ENCODE data around the gene ADAMTSL1.

ADAMTSL1 gene

DNA sequence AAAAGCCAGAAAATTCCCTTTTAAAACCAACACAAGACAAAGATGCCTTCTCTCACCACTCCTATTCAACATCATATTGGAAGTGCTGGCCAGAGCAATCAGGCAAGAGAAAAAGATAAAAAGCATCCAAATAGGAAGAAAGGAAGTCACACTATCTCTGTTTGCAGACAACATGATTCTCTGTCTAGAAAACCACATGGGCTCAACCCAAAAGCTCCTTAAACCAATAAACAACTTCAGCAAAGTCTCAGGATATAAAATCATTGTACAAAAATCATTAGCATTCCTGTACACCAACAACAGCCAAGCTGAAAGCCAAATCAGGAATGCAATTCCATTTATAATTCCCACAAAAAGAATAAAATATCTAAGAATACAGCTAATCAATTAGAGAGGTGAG lies 112.0 kb downstream of the ADAMTSL1 start:
- H3K4me3 ChIP-seq (ENCODE audit: low read depth, low read length): no peak overlapping the region
- DNase-seq (ENCODE audit: low read depth): no peak
- in situ Hi-C loops (cut with HindIII; ENCODE audit: low sequenced_read_pairs): no loop called here
- TF ChIP-seq, protein P1, sequence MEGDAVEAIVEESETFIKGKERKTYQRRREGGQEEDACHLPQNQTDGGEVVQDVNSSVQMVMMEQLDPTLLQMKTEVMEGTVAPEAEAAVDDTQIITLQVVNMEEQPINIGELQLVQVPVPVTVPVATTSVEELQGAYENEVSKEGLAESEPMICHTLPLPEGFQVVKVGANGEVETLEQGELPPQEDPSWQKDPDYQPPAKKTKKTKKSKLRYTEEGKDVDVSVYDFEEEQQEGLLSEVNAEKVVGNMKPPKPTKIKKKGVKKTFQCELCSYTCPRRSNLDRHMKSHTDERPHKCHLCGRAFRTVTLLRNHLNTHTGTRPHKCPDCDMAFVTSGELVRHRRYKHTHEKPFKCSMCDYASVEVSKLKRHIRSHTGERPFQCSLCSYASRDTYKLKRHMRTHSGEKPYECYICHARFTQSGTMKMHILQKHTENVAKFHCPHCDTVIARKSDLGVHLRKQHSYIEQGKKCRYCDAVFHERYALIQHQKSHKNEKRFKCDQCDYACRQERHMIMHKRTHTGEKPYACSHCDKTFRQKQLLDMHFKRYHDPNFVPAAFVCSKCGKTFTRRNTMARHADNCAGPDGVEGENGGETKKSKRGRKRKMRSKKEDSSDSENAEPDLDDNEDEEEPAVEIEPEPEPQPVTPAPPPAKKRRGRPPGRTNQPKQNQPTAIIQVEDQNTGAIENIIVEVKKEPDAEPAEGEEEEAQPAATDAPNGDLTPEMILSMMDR (IDR thresholded peaks at IDR 0.05; ENCODE audit: low read depth, low read length, missing control alignments): no peak

DNA sequence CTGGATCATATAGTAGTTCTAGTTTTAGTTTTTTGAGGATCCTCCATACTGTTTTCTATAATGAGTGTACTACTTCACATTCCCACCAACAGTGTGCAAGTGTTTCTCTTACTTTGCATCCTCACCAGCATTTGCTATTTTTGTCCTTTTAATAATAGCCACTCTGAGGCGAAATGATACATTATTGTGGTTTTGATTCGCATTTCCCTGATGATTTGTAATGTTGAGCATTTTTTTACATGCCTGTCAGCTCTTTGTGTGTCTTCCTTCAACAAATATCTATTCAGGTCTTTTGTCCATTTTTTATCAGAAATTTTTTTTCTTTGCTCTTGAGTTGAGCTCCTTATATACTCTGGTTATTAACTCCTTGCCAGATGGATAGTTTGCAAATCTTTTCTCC lies 114.0 kb downstream of the ADAMTSL1 start:
- TF ChIP-seq, protein P1 (IDR thresholded peaks at IDR 0.05; ENCODE audit: low read depth, low read length, missing control alignments): no peak
- no peak overlapping the region for H3K4me3 ChIP-seq (ENCODE audit: low read depth, low read length)
- DNase-seq (ENCODE audit: low read depth): no peak

DNA sequence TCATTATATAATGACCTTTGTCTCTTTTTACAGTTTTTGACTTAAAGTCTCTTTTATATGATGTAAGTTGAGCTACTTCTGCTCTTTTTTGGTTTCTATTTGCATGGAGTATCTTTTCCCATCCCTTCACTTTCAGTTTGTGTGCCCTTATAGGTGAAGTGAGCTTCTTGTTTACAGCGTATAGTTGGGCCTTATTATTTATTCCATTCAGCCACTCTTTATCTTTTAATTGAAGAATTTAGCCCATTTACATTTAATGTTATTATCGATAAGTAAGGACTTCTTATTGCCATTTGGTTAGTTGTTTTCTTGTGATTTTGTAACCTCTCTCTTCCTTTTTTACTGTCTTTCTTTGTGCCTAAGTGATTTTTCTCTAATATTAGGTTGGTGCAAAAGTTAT lies 117.3 kb downstream of the ADAMTSL1 start:
- in situ Hi-C loops (cut with HindIII; ENCODE audit: low sequenced_read_pairs): no loop called here
- no peak overlapping the region for H3K4me3 ChIP-seq (ENCODE audit: low read depth, low read length)
- no peak for DNase-seq (ENCODE audit: low read depth)
- TF ChIP-seq, protein P1 (IDR thresholded peaks at IDR 0.05; ENCODE audit: low read depth, low read length, missing control alignments): no peak

More for the DNA sequence above, 114.0 kb downstream of the ADAMTSL1 start:
- in situ Hi-C loops (cut with HindIII; ENCODE audit: low sequenced_read_pairs): no loop called here

DNA sequence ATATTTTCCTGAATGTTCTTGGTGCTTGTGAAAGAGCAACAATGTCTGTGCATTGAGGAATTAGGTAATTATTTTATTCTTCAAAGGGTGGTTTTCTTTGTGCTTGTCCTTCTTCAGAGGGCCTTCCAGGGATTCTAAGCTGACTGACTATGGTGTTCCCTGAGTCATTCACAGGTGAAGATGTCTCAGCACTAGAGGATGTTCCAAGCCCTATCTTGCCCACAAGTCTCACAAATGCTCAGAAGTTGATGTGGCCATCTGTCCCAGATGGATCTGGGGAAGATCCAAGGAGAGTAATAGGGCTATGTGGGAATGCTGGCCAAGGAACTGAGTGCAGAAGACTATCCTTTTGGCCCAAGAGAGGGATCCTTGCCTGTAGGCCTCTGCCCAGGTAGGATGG lies 120.9 kb downstream of the ADAMTSL1 start:
- H3K4me3 ChIP-seq (ENCODE audit: low read depth, low read length): no peak overlapping the region
- TF ChIP-seq, protein P1 (IDR thresholded peaks at IDR 0.05; ENCODE audit: low read depth, low read length, missing control alignments): no peak
- in situ Hi-C loops (cut with HindIII; ENCODE audit: low sequenced_read_pairs): no loop called here
- no peak for DNase-seq (ENCODE audit: low read depth)

DNA sequence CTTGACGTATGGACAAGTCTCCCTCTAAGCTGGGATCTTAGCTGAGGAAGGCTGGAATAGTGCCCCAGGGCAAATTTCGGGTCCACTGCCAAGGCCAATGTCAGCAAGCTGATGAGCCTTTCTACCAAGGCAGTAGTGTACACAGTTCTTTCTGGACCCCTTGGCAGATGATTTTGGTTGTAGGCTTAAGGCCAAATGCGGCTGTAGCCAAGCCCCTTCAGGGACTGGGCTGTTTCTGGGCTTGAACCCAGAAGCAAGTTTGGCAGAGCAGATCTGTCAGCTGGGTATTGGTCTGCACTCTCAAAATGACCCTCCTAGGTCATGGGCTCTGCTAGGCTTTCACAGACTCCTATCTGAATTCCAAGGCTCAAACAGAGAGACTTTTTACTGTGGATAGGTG lies 121.6 kb downstream of the ADAMTSL1 start:
- in situ Hi-C loops (cut with HindIII; ENCODE audit: low sequenced_read_pairs): no loop called here
- no peak for DNase-seq (ENCODE audit: low read depth)
- H3K4me3 ChIP-seq (ENCODE audit: low read depth, low read length): no peak overlapping the region
- TF ChIP-seq, protein P1 (IDR thresholded peaks at IDR 0.05; ENCODE audit: low read depth, low read length, missing control alignments): no peak

DNA sequence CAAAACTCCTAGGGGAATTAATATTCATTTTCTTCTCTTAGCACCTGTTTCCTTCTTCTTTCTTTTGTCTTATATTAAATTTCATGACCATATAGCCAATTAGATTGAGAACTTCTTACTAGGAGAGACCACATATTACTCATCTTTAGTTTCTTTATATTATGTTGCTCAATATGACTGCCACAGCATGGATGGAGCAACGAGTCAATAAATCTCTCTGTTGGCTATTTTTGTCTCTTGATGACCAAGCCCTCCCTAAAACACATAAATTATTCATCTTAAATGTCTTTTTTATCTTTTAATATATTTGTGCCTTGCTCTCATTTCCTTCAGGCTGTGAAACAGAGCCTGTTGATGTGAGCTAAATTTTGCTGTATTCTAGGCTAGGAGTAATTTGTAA lies 123.0 kb downstream of the ADAMTSL1 start:
- in situ Hi-C loops (cut with HindIII; ENCODE audit: low sequenced_read_pairs): no loop called here
- DNase-seq (ENCODE audit: low read depth): no peak
- no peak overlapping the region for H3K4me3 ChIP-seq (ENCODE audit: low read depth, low read length)
- TF ChIP-seq, protein P1 (IDR thresholded peaks at IDR 0.05; ENCODE audit: low read depth, low read length, missing control alignments): no peak

DNA sequence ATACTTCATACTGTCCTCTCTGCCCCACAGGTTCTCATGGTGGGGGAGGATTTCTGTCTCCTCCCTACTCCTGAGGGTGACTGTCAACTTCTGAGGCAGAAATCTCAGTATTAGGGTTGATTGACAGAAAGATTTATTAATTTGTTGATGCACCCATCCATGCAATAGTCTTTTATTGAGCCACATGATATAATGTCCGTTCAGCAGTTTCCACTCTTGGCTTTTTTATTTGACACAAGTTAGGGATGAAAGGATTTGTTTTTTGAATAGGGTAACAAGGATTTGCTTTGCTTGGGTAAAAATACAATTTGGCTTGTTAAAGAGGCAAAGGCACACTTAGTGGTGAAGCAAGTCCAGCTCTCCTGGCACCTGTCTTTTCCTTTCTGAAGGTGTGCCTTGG lies 125.0 kb downstream of the ADAMTSL1 start:
- no peak for DNase-seq (ENCODE audit: low read depth)
- H3K4me3 ChIP-seq (ENCODE audit: low read depth, low read length): no peak overlapping the region
- TF ChIP-seq, protein P1 (IDR thresholded peaks at IDR 0.05; ENCODE audit: low read depth, low read length, missing control alignments): no peak
- in situ Hi-C loops (cut with HindIII; ENCODE audit: low sequenced_read_pairs): no loop called here
